ENCODE measurements around the gene SPEG.

DNA sequence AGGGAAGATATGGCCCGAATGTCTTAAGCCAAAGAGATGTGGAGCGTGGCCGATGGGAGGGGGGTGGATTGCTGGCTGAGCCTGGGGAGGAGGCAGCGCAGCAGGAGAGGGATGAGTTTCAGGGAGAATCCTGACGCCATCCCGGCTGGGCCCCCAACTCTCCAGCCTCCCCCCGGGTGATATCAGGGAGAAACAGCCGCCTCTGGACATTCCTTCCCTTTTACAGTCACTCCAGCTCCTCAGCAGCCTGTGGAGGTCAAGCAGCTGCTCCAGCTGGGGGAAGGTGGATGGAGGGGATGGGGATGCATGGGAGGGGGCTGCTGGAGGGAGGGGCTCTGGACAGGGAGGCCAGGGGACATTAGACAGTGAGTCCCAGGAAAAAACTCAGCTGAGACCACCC, 26.0 kb upstream of the SPEG start:
- TF ChIP-seq, protein P1, sequence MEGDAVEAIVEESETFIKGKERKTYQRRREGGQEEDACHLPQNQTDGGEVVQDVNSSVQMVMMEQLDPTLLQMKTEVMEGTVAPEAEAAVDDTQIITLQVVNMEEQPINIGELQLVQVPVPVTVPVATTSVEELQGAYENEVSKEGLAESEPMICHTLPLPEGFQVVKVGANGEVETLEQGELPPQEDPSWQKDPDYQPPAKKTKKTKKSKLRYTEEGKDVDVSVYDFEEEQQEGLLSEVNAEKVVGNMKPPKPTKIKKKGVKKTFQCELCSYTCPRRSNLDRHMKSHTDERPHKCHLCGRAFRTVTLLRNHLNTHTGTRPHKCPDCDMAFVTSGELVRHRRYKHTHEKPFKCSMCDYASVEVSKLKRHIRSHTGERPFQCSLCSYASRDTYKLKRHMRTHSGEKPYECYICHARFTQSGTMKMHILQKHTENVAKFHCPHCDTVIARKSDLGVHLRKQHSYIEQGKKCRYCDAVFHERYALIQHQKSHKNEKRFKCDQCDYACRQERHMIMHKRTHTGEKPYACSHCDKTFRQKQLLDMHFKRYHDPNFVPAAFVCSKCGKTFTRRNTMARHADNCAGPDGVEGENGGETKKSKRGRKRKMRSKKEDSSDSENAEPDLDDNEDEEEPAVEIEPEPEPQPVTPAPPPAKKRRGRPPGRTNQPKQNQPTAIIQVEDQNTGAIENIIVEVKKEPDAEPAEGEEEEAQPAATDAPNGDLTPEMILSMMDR (IDR thresholded peaks at IDR 0.05): no peak
- no peak for TF ChIP-seq POLR2A (IDR thresholded peaks at IDR 0.05; ENCODE audit: low read length)
- no peak for TF ChIP-seq CEBPB (IDR thresholded peaks at IDR 0.05)

Data from A549 (cell line).